ENCODE results near the gene TMEM219. TPM values are rescaled to one million over a fixed set of nuclear protein-coding genes. Genes with fewer than 3 reads are reported as not detected.

The TMEM219 gene
- total and polyA plus RNA-seq, 9 of the 15 experiments (the other 6 are each of a cell fraction or from before 2014, with no cell fraction given) = 35.3 to 62.8 (median 55.5) TPM

DNA sequence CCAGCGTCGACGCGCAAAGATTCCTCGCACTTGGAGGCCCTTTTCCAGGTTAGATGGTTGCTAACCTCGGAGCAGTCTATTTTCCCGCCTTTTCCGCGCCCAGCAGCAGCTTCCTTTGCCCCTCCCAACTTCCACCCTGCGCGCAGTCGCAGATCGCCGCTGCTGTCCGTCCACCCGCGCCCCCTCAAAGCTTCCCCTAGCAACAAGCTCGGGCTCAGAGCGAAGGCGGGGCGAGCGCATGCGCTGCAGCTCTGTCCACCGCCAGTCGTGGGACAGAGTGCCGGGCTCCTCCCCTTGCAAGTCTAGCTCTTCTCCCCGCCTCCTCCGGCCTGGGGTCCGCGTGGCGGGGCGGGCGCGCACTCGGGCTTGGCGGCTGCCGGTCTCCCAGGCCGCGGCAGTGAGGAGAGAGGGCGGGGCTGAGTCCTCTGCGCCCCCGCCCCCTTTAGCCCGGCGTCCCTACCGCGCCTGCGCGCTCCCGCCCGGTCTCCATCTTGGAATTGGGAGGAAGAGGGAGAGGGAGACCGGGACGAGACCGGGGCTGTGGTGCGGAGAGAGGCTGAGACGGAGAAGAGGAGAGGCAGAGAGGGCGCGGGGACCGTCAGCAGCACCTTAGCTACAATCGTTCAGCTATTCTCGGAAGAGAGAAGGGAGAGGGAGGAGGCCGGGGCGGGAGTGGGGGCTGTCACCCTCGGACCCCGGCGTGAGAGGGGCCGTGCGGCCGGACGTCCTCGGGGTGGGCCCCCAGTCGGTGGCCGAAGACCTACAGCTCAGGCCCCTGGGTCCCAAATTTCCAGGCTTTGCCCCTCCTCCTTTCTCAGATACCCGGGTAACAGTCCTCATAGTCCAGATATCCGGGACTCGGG lies 11.7 kb downstream of the TMEM219 start, which contains the start of gene TAOK2 (continued):
- TF ChIP-seq, protein P1, sequence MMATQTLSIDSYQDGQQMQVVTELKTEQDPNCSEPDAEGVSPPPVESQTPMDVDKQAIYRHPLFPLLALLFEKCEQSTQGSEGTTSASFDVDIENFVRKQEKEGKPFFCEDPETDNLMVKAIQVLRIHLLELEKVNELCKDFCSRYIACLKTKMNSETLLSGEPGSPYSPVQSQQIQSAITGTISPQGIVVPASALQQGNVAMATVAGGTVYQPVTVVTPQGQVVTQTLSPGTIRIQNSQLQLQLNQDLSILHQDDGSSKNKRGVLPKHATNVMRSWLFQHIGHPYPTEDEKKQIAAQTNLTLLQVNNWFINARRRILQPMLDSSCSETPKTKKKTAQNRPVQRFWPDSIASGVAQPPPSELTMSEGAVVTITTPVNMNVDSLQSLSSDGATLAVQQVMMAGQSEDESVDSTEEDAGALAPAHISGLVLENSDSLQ (IDR thresholded peaks at IDR 0.05) = peak; percentile 66
- TF ChIP-seq MCM5 (IDR thresholded peaks at IDR 0.05; ENCODE audit: low read depth) = no peak
- TF ChIP-seq ELF2 (CRISPR knock-in tag; IDR thresholded peaks at IDR 0.05) = 0 out of 2 replicates have a peak, but pooled peaks have one; percentile 10
- TF ChIP-seq ZNF583 (CRISPR knock-in tag; IDR thresholded peaks at IDR 0.05) = no peak; the same call in 1 of the 2 replicates
- TF ChIP-seq TAF9B (IDR thresholded peaks at IDR 0.05; ENCODE audit: partially characterized antibody) = no peak
- TF ChIP-seq, protein P2, sequence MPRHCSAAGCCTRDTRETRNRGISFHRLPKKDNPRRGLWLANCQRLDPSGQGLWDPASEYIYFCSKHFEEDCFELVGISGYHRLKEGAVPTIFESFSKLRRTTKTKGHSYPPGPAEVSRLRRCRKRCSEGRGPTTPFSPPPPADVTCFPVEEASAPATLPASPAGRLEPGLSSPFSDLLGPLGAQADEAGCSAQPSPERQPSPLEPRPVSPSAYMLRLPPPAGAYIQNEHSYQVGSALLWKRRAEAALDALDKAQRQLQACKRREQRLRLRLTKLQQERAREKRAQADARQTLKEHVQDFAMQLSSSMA (CRISPR knock-in tag; IDR thresholded peaks at IDR 0.05) = peak; percentile 67; the same call in 1 of the 2 replicates
- TF ChIP-seq, protein P3, sequence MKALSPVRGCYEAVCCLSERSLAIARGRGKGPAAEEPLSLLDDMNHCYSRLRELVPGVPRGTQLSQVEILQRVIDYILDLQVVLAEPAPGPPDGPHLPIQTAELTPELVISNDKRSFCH (CRISPR knock-in tag; IDR thresholded peaks at IDR 0.05) = no peak
- TF ChIP-seq, protein P3 (tag; IDR thresholded peaks at IDR 0.05) = no peak; the same call in 1 of the 2 replicates
- TF ChIP-seq, protein P4, sequence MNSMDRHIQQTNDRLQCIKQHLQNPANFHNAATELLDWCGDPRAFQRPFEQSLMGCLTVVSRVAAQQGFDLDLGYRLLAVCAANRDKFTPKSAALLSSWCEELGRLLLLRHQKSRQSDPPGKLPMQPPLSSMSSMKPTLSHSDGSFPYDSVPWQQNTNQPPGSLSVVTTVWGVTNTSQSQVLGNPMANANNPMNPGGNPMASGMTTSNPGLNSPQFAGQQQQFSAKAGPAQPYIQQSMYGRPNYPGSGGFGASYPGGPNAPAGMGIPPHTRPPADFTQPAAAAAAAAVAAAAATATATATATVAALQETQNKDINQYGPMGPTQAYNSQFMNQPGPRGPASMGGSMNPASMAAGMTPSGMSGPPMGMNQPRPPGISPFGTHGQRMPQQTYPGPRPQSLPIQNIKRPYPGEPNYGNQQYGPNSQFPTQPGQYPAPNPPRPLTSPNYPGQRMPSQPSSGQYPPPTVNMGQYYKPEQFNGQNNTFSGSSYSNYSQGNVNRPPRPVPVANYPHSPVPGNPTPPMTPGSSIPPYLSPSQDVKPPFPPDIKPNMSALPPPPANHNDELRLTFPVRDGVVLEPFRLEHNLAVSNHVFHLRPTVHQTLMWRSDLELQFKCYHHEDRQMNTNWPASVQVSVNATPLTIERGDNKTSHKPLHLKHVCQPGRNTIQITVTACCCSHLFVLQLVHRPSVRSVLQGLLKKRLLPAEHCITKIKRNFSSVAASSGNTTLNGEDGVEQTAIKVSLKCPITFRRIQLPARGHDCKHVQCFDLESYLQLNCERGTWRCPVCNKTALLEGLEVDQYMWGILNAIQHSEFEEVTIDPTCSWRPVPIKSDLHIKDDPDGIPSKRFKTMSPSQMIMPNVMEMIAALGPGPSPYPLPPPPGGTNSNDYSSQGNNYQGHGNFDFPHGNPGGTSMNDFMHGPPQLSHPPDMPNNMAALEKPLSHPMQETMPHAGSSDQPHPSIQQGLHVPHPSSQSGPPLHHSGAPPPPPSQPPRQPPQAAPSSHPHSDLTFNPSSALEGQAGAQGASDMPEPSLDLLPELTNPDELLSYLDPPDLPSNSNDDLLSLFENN (IDR thresholded peaks at IDR 0.05; ENCODE audit: low read depth in 2 of 2, low read length in 2 of 2) = 0 out of 4 replicates have a peak, but pooled peaks of 1 of the 2 experiments have one; percentile 31
- TF ChIP-seq ZNF766 (CRISPR knock-in tag; conservative IDR thresholded peaks at IDR 0.05) = no peak
- no peak for TF ChIP-seq DPF2 (IDR thresholded peaks at IDR 0.05)
- TF ChIP-seq ZFP1 (CRISPR knock-in tag; IDR thresholded peaks at IDR 0.05) = no peak
- TF ChIP-seq ZNF77 (CRISPR knock-in tag; IDR thresholded peaks at IDR 0.05) = no peak
- TF ChIP-seq POU5F1 (IDR thresholded peaks at IDR 0.05; ENCODE audit: borderline replicate concordance, low read depth, low read length, partially characterized antibody) = no peak
- TF ChIP-seq BCOR (IDR thresholded peaks at IDR 0.05) = no peak
- TF ChIP-seq KLF13 (tag; IDR thresholded peaks at IDR 0.05; ENCODE audit: borderline replicate concordance, low read depth) = peak; percentile 41; the same call in 1 of the 2 replicates
- no peak for TF ChIP-seq BRCA1 (IDR thresholded peaks at IDR 0.05)
- no peak for TF ChIP-seq BRCA1 (CRISPR knock-in tag; IDR thresholded peaks at IDR 0.05)
- peak; percentile 68 for TF ChIP-seq ETV5 (CRISPR knock-in tag; IDR thresholded peaks at IDR 0.05; ENCODE audit: low read depth)
- TF ChIP-seq, protein P5, sequence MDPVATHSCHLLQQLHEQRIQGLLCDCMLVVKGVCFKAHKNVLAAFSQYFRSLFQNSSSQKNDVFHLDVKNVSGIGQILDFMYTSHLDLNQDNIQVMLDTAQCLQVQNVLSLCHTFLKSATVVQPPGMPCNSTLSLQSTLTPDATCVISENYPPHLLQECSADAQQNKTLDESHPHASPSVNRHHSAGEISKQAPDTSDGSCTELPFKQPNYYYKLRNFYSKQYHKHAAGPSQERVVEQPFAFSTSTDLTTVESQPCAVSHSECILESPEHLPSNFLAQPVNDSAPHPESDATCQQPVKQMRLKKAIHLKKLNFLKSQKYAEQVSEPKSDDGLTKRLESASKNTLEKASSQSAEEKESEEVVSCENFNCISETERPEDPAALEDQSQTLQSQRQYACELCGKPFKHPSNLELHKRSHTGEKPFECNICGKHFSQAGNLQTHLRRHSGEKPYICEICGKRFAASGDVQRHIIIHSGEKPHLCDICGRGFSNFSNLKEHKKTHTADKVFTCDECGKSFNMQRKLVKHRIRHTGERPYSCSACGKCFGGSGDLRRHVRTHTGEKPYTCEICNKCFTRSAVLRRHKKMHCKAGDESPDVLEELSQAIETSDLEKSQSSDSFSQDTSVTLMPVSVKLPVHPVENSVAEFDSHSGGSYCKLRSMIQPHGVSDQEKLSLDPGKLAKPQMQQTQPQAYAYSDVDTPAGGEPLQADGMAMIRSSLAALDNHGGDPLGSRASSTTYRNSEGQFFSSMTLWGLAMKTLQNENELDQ (CRISPR knock-in tag; IDR thresholded peaks at IDR 0.05; ENCODE audit: borderline replicate concordance) = no peak
- TF ChIP-seq KAT7 (CRISPR knock-in tag; IDR thresholded peaks at IDR 0.05; ENCODE audit: borderline replicate concordance) = no peak
